ENCODE data around the gene PIGV.

PIGV gene

DNA sequence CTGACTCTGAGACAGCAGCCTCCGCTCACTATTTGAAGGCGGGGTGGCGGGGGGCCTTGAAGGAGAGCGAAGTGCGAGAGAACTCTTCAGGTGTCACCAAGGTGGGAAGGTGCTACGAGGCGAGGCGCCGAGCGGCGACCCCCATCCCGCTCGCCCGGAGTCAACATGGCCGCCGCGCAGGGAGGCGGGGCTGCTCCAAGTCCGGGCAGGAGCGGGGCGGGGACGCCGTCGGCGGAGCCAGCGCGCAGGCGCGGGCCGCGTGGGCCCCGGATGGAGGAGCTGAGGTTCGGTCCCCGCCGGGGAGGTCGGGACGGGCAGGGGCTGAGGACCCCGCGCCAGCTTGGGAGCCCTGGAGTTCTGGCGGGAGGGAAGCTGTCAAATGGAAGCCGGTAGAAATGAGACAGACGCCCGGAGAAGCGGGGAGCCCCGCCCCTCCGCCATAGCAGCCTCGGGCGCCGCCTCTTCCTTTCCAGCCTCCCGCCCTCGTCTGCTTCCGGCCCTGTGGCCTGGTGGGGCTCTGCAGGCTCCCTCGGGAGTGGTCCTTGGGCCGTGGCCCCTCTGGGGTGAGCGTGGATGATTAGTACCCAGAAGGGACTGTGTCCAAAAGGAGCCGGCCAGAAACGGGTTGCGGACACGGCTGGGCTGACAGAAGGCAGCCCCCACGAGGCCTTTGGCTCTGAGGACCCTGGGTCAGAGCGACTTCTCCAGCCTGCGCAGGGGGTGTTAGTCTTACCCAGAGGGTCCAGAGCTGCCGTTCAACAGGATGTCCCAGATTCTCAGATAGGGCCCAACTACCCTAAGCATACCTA lies at the start of gene PIGV:
PIGV (plus strand) TSS at position 245 of the 809 bp plus-strand sequence. CDS start 2,866 bp downstream, outside the sequence.
- peak; percentile 78 for DNase-seq (ENCODE audit: low spot score)

GRCh38 chr1:26739329-26739914 lies 48.3 kb upstream of the PIGV start:
- no peak for DNase-seq (ENCODE audit: low spot score)

DNA sequence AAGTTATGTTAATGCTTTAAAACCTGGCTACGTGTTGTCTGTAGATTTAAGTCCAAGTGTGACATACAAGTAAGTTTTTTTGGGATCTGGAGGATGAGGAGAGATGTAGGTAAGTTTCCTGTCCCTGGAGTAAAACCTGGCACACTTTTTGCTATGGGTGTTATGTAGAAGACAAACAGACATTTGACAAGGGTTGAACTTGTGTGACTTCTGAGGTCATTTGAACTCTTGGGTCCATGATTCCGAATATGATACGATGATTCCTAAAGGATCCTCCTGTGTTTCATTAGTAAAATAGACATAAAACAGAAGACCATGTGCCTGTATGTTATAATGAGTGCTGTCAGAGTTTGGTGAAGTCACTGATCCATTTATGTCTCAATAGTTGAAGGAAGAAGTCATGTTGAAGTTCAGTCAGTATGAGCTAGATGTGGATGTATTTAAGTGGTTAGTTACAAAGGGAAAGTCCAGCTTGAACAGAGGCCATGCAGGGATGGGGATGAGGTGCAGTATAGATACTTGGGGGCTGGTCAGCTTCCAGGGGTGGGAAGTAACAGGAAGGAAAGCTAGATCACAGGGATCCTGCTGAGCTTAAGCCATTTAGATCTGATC lies 47.6 kb upstream of the PIGV start:
- no peak for DNase-seq (ENCODE audit: low spot score)

DNA sequence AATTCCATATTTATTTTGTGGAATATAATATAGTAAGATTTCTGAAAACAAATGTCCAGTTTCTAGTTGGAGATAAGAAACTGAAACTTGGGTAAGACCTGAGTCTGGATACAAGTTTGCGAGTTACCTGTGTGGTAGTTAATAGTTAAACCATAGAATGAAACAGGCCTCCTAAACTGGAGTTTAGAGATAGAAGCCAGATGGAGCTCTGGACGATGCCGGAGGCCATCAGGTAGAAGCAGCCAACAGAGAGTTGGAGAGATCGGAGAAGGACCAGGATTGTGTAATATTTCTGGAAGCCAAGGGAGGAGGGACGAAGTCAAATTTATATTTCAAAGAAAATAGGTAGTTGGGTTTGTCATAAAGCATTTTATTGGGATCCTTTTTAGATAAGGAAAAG lies 46.8 kb upstream of the PIGV start:
- DNase-seq (ENCODE audit: low spot score) = no peak

- DNase-seq (ENCODE audit: low spot score) = no peak
Measured at GRCh38 chr1:26743426-26744059, 44.2 kb upstream of the PIGV start.

DNA sequence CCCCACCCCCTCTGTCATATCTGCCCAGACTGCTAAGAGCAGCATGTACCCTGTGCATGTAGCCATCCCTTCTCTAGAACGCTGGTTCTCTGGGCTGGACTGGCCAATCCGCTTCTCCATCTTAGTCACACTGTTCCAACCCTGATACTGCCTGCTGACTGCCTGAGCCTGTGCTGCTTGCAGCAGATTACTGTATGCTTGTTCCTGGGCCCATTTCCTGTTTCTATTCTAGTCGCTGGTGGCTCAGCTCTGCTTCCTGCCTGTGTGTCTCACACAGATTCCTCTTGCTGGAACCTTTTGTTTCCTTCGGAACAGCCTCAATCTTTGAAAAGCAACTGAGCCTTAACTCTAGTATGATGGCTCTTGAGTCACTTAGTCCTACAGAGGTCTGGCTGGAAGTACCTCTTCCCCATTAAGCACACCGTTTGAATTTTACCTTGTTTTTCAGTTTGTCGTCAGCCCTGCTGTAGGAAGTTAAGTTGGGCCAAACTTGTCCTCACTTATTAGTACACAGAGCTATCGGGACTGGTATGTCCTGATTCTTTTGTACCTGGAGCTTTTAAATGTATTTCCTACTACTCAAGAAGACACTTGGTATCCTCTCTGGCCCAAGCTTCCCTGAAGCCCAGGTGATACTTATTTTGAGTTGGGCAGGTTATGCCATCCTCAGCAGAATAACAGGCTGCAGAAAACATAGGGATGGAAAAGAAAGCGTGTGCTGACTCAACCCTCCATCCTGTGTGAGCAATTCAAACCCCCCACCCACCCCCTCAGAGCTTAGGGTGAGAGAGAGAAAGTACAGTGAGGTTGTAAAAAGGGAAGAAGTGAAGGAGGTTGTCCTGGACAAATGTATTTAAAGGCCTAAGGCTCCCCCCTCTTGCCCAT lies 43.4 kb upstream of the PIGV start:
- DNase-seq (ENCODE audit: low spot score) = no peak

GRCh38 chr1:26745191-26745590 lies 42.6 kb upstream of the PIGV start:
- no peak for DNase-seq (ENCODE audit: low spot score)

GRCh38 chr1:26747048-26747447 lies 40.7 kb upstream of the PIGV start:
- no peak for DNase-seq (ENCODE audit: low spot score)

- no peak for DNase-seq (ENCODE audit: low spot score)
Measured at GRCh38 chr1:26748351-26748750, 39.4 kb upstream of the PIGV start.

DNA sequence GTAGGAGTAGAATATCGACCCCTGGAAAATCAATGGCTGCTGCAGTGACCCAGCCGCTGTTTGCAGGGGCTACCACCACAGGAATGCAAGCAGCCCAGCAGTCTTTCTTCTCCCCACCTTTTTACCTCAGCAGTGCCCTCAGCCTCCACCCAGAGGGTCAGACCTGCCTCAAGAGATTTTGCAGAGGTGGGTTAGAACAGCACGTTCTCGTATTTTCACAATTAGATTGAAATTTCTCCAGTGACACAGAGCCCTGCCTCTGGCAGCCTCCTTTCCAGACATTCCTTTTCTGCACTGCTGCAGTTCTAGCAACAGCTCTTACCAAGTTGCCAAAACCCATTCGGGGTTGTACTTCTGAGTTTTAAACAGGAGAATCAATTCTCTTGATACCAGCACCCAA lies 38.3 kb upstream of the PIGV start:
- DNase-seq (ENCODE audit: low spot score) = no peak

DNA sequence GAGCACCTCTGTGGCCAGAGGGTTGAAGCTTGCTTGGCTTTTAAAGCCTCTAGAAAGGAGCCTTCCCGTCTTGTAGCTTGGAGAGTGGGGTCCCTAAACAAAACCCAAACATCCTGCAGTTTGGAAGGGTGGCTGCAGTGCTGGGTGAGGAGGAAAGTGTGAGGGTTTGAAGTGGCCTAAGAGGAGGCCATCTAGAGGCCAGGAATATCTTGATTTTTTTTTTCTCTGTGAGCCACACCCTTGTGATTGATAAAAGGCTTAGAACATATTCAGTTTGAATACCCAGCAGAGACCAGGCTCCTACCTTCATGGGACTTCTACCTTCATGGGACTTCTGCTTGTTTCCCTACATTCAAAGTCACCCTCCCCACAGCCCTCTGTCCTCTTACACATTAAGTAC lies 37.3 kb upstream of the PIGV start:
- DNase-seq (ENCODE audit: low spot score) = no peak

DNA sequence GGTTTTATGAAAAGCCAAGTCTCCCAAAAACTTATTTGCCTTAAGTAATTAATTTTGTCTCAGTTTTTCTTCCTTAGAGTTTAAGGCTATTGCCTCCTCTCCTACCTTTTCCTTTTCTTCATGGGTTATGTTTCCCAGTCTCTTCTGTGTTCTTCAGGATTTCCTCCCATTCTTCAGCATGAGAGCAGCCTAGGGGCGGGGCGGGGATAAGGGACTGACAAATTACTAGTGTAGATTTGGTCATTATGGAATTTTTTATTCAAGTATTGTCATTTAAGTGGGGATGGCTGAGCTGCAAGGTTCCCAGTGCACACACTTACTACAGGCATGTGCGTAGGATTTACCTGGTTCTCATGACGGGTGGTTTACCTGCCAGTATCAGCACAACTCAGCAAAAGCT lies 35.2 kb upstream of the PIGV start:
- no peak for DNase-seq (ENCODE audit: low spot score)

DNA sequence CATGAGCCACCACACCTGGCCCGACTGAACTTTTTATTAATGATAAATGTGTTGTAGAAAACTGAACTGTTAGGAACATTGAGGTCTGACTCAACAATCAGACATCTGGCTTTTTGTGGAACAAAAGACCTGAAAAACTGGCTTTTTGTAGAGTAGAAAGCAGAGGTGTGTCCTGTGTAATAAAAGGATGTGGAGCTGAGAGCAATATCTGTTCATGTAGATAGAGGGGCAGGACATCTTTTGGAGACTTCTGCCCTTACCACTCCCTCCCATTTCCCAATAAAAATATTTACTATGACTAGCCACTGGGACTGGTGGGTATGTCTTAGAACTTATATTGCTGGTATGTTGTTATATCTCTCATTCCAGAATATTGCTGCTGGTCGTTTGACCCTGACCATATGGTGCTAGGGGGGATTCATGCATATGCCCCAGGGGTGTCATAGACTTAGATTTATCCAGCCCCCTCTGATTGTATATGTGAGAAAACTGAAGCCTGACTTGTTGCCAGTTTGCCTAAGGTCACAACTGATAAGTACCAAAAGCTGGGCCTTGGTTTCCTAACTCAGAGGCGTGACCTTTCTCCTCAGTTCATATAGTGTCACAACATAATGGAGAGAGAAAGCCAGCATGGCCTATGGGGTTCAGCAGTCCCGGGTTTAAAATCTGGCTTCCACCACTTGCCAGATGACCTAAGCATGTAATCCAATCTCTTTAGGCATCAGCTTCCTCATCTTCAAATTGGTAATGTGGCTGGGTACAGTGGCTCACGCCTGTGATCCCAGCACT lies 33.5 kb upstream of the PIGV start:
- no peak for DNase-seq (ENCODE audit: low spot score)

DNA sequence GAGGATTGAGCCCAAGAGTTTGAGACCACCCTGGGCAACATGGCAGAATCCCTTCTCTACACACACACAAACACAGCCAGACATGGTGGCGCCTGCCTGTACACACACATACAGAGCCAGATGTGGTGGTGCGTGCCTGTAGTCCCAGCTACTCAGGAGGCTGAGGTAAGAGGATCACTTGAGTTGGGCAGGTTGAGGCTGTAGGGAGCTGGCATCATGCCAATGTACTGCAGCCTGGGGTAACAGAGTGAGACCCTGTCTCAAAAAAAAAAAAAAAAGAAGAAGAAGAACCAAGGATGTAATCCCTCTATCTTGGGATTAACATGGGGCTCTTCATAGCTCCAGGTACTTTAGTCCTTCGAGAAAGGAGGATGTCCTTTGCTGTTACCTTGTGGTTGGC lies 29.4 kb upstream of the PIGV start:
- no peak for DNase-seq (ENCODE audit: low spot score)

DNA sequence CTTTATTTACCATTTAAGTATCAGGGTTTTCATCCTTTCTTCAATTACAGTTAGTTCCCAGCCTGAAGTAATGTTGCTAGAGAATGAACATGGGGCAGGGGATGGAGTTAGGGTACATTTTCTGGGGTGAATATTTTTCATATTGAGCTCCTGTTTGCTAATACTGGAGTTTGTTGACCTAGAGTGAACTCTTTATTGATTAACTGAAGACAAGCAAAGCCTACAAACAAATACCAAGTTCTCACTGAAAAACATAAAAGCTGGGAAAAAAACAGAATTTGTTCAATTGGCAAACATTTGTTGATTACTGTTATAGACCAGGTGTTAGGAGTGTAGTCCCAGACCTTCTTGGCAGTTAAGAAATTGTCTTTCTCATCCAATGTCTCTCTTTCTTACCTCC lies 28.2 kb upstream of the PIGV start:
- DNase-seq (ENCODE audit: low spot score) = no peak

DNA sequence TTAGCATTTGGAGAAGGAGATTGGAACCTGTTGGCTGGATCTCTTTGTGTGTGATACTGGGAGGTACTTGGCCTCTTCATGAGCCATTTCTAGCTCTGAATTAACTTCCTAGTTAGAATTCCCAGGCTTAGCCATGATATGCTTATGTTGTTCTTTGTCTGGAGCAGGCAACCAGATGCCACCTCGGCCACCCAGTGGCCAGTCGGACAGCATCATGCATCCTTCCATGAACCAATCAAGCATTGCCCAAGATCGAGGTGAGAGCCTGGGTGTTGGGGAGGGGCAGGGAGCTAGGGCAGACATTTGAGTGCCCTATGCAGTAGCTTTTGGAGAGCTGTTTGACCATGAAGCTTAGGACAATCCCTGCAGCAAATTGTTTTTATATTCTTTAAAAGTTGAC lies 26.5 kb upstream of the PIGV start:
- no peak for DNase-seq (ENCODE audit: low spot score)

GRCh38 chr1:26767714-26768113 lies 20.0 kb upstream of the PIGV start:
- no peak for DNase-seq (ENCODE audit: low spot score)

DNA sequence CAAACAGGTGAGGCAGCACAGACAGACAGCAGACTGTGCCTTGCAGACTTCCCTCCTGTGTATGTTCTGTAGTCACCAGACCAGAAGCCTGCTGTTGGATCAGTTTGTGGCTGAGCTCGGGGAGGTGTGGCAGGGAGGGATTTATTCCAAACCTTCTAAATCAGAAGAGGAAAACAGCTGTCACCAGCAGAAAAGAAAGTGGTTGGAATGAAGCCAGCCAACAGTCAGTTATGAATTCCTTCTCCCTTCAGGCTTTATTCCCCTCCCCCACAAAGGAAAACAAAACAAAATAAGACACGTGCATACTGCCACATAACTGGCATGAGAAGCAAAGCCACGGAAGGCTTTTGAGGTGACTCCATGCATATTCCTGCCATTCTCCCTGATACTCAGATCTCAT lies 19.0 kb upstream of the PIGV start:
- DNase-seq (ENCODE audit: low spot score) = no peak

GRCh38 chr1:26771285-26771642 lies 16.5 kb upstream of the PIGV start:
- no peak for DNase-seq (ENCODE audit: low spot score)

GRCh38 chr1:26771643-26772321 lies 16.0 kb upstream of the PIGV start:
- peak; percentile 40 for DNase-seq (ENCODE audit: low spot score)

GRCh38 chr1:26772687-26773086 lies 15.1 kb upstream of the PIGV start:
- DNase-seq (ENCODE audit: low spot score) = no peak
